ENCODE measurements around the gene PLD4. TPM values are rescaled to one million over a fixed set of nuclear protein-coding genes. Genes with fewer than 3 reads are reported as not detected.

Gene PLD4
- total RNA-seq, 4 donors from 2014 or later = 1.3 to 10.9 TPM; not detected in 2

GRCh38 chr14:104880584-104881210 lies 44.0 kb upstream of the PLD4 start:
- H3K36me3 ChIP-seq = no peaks in the 10 kb centered on the region
- TF ChIP-seq CTCF (IDR thresholded peaks at IDR 0.05) (no peak), POLR2A (IDR thresholded peaks at IDR 0.05) (no peak)
- no peaks in the 10 kb centered on the region for H3K4me1 ChIP-seq
- H3K4me3 ChIP-seq = no peak overlapping the region
- H3K9me3 ChIP-seq = no peaks in the 10 kb centered on the region
- intact Hi-C loops (cut with DNase I; ENCODE audit: low total_unique reads) = no loop called here
- H3K27ac ChIP-seq = no peak overlapping the region
- no peak for DNase-seq
- no peaks in the 10 kb centered on the region for H3K27me3 ChIP-seq

GRCh38 chr14:104881369-104881979 lies 43.2 kb upstream of the PLD4 start:
- no peaks in the 10 kb centered on the region for H3K9me3 ChIP-seq
- TF ChIP-seq CTCF (IDR thresholded peaks at IDR 0.05) = no peak
- no peak for TF ChIP-seq POLR2A (IDR thresholded peaks at IDR 0.05)
- no peak overlapping the region for H3K27ac ChIP-seq
- intact Hi-C loops (cut with DNase I; ENCODE audit: low total_unique reads) = no loop called here
- no peaks in the 10 kb centered on the region for H3K27me3 ChIP-seq
- no peaks in the 10 kb centered on the region for H3K36me3 ChIP-seq
- no peaks in the 10 kb centered on the region for H3K4me1 ChIP-seq
- no peak overlapping the region for H3K4me3 ChIP-seq
- no peak for DNase-seq

- intact Hi-C loops (cut with DNase I; ENCODE audit: low total_unique reads) = no loop called here
- no peak overlapping the region for H3K4me3 ChIP-seq
- H3K27ac ChIP-seq = no peak overlapping the region
- DNase-seq = no peak
- H3K9me3 ChIP-seq = no peaks in the 10 kb centered on the region
- H3K27me3 ChIP-seq = no peaks in the 10 kb centered on the region
- TF ChIP-seq CTCF (IDR thresholded peaks at IDR 0.05) (no peak), POLR2A (IDR thresholded peaks at IDR 0.05) (no peak)
- no peaks in the 10 kb centered on the region for H3K4me1 ChIP-seq
- no peaks in the 10 kb centered on the region for H3K36me3 ChIP-seq
These were observed 42.2 kb upstream of the PLD4 start for GRCh38 chr14:104882325-104882973.

GRCh38 chr14:104882991-104883660 lies 41.6 kb upstream of the PLD4 start:
- no peaks in the 10 kb centered on the region for H3K9me3 ChIP-seq
- TF ChIP-seq CTCF (IDR thresholded peaks at IDR 0.05) = no peak
- TF ChIP-seq POLR2A (IDR thresholded peaks at IDR 0.05) = no peak
- no peaks in the 10 kb centered on the region for H3K4me1 ChIP-seq
- intact Hi-C loops (cut with DNase I; ENCODE audit: low total_unique reads) = no loop called here
- no peak for DNase-seq
- H3K4me3 ChIP-seq = no peak overlapping the region
- H3K36me3 ChIP-seq = no peaks in the 10 kb centered on the region
- H3K27me3 ChIP-seq = no peaks in the 10 kb centered on the region
- H3K27ac ChIP-seq = no peak overlapping the region

Data from uterus (tissue), 4 donors.